Measurements from ENCODE around the gene LRIT2.

LRIT2 gene

GRCh38 chr10:84201682-84202081 is 23.7 kb downstream of the LRIT2 start:
- no peak for DNase-seq (ENCODE audit: low read depth)
- no peak overlapping the region for H3K4me3 ChIP-seq (ENCODE audit: low read depth, low read length)
- no peak for TF ChIP-seq CTCF (IDR thresholded peaks at IDR 0.05; ENCODE audit: control insufficient read depth, extremely low read depth, insufficient read depth)

GRCh38 chr10:84201244-84201606 is 24.1 kb downstream of the LRIT2 start:
- DNase-seq (ENCODE audit: low read depth) = no peak
- no peak for TF ChIP-seq CTCF (IDR thresholded peaks at IDR 0.05; ENCODE audit: control insufficient read depth, extremely low read depth, insufficient read depth)
- no peak overlapping the region for H3K4me3 ChIP-seq (ENCODE audit: low read depth, low read length)

- H3K4me3 ChIP-seq (ENCODE audit: low read depth, low read length) = no peak overlapping the region
- no peak for DNase-seq (ENCODE audit: low read depth)
- TF ChIP-seq CTCF (IDR thresholded peaks at IDR 0.05; ENCODE audit: control insufficient read depth, extremely low read depth, insufficient read depth) = no peak
Observed at GRCh38 chr10:84200537-84201243, 24.7 kb downstream of the LRIT2 start.

GRCh38 chr10:84198206-84198915 is 27.0 kb downstream of the LRIT2 start:
- peak; percentile 39 for DNase-seq (ENCODE audit: low read depth)
- no peak for TF ChIP-seq CTCF (IDR thresholded peaks at IDR 0.05; ENCODE audit: control insufficient read depth, extremely low read depth, insufficient read depth)
- H3K4me3 ChIP-seq (ENCODE audit: low read depth, low read length) = no peak overlapping the region

- DNase-seq (ENCODE audit: low read depth) = no peak
- no peak for TF ChIP-seq CTCF (IDR thresholded peaks at IDR 0.05; ENCODE audit: control insufficient read depth, extremely low read depth, insufficient read depth)
- H3K4me3 ChIP-seq (ENCODE audit: low read depth, low read length) = no peak overlapping the region
Observed at GRCh38 chr10:84197643-84198042, 27.7 kb downstream of the LRIT2 start.

GRCh38 chr10:84196941-84197340 is 28.4 kb downstream of the LRIT2 start:
- no peak for TF ChIP-seq CTCF (IDR thresholded peaks at IDR 0.05; ENCODE audit: control insufficient read depth, extremely low read depth, insufficient read depth)
- no peak overlapping the region for H3K4me3 ChIP-seq (ENCODE audit: low read depth, low read length)
- DNase-seq (ENCODE audit: low read depth) = peak; percentile 31
